HEK293T (cell line): ENCODE data around the gene RPTOR.

Experiments used
- ARNT ChIP-seq: fragments of 450-650 bp; IDR thresholded peaks from 2 replicates; pipeline ENCODE4 v1.6.1; 2017; ENCODE audit warnings: mild to moderate bottlenecking
- BHLHE40 ChIP-seq: fragments of 450-650 bp; IDR thresholded peaks from 2 replicates; pipeline ENCODE4 v1.6.1; 2016; ENCODE audit warnings: mild to moderate bottlenecking, moderate library complexity, borderline replicate concordance
- FOXA1 ChIP-seq: fragments of 450-650 bp; IDR thresholded peaks from 2 replicates; pipeline ENCODE4 v1.6.1; 2016; ENCODE audit warnings: mild to moderate bottlenecking
- HDGF ChIP-seq: fragments of 450-650 bp; IDR thresholded peaks from 2 replicates; pipeline ENCODE4 v1.6.1; 2017; ENCODE audit warnings: antibody characterized with exemption, borderline replicate concordance
- LEF1 ChIP-seq: fragments of 450-650 bp; IDR thresholded peaks from 2 replicates; pipeline ENCODE4 v1.6.1; 2017; ENCODE audit warnings: mild to moderate bottlenecking, borderline replicate concordance
- NFRKB ChIP-seq: fragments of 450-650 bp; IDR thresholded peaks from 2 replicates; pipeline ENCODE4 v1.6.1; 2016; ENCODE audit warnings: mild to moderate bottlenecking, moderate library complexity
- SUZ12 ChIP-seq: fragments of 450-650 bp; IDR thresholded peaks from 2 replicates; pipeline ENCODE4 v1.6.1; 2016; ENCODE audit warnings: mild to moderate bottlenecking
- TARDBP ChIP-seq: fragments of 450-650 bp; IDR thresholded peaks from 2 replicates; pipeline ENCODE4 v1.6.1; 2016
- TF ChIP-seq, protein P1 (sequence below): fragments of 450-650 bp; IDR thresholded peaks from 2 replicates; pipeline ENCODE4 v1.6.1; 2016

DNA sequence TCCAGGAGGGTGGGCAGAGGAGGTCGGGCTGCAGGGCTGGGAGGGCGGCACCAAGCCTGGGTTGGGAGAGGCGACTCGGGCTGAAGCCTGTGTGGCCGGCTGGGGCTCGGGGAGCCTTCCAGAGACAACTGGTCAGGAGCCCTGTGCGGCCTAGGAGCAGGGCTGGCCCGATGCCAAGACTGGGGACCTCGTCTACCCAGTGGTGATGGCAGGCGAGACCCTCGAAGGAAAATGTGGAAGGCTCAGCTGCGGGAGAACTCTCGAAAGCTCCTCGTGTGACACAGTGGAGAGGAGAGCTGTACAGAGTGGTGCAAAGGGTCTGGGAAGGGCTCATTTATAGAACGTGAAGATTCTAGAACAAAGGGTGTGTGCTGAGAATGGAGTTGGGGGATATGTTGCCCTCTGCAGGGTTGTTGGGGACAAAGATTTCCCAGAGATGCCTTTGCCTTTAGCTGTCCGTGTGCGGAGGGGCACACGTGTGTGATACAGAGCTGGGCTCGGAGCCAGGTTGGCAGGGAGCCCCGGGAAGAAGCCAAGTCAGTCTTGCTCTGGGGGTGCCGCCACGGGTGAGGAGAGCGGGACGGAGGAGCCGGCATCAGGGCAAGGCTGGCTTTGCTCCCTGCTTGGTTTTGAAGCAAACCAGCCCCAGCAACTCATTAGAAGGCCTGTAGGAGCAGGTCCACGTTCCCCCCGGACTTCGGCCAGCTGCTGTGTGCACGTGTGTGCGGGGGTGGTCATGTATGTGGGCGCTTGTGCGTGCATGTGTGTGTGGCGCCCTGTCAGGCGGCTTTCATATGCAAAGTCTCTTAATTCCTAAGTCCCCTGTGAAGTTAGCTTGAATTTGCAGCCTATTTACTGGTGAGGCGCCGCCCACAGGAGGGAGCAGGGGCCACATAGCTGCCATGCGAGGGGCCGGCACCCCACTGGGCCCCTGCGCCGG lies 314.6 kb downstream of the RPTOR start:
- TF ChIP-seq SUZ12 (no peak), ARNT (no peak), TARDBP (no peak), LEF1 (no peak), FOXA1 (no peak), NFRKB (no peak), BHLHE40 (no peak), HDGF (no peak)
- TF ChIP-seq, protein P1, sequence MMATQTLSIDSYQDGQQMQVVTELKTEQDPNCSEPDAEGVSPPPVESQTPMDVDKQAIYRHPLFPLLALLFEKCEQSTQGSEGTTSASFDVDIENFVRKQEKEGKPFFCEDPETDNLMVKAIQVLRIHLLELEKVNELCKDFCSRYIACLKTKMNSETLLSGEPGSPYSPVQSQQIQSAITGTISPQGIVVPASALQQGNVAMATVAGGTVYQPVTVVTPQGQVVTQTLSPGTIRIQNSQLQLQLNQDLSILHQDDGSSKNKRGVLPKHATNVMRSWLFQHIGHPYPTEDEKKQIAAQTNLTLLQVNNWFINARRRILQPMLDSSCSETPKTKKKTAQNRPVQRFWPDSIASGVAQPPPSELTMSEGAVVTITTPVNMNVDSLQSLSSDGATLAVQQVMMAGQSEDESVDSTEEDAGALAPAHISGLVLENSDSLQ = no peak
